HepG2 (cell line): Measurements from ENCODE around the gene POU2F1. TPM values are rescaled to one million over a fixed set of nuclear protein-coding genes. Genes with fewer than 3 reads are reported as not detected.

ENCODE experiments used
- ATAD3A ChIP-seq: sonication (generic); formaldehyde crosslinking; IDR thresholded peaks from 2 replicates; pipeline ENCODE4 v1.4.0; 2020; ENCODE audit warnings: missing genetic modification reagents
- GATA4 ChIP-seq: sonication (generic); IDR thresholded peaks from 2 replicates; pipeline ENCODE4 v1.6.1; 2016; ENCODE audit warnings: antibody characterized with exemption, low read depth, borderline replicate concordance
- HDAC1 ChIP-seq: sonication (generic); formaldehyde crosslinking; IDR thresholded peaks from 2 replicates; pipeline ENCODE4 v1.5.1; 2020; ENCODE audit warnings: mild to moderate bottlenecking, missing genetic modification reagents
- HOXA7 ChIP-seq: sonication (generic); formaldehyde crosslinking; IDR thresholded peaks from 2 replicates; pipeline ENCODE4 v1.8.1; 2022; ENCODE audit warnings: mild to moderate bottlenecking, missing genetic modification reagents, moderate library complexity
- JUN ChIP-seq: sonication (generic); formaldehyde crosslinking; IDR thresholded peaks from 2 replicates; pipeline ENCODE4 v1.4.0; 2020; ENCODE audit warnings: mild to moderate bottlenecking, missing genetic modification reagents
- NCOR1 ChIP-seq: fragments of 200-600 bp; sonication (generic); IDR thresholded peaks from 2 replicates; pipeline ENCODE4 v1.7.0; 2017; ENCODE audit warnings: antibody characterized with exemption, low read length, borderline replicate concordance
- SATB2 ChIP-seq: sonication (generic); formaldehyde crosslinking; IDR thresholded peaks from 2 replicates; pipeline ENCODE4 v1.5.0; 2020; ENCODE audit warnings: missing genetic modification reagents
- WIZ ChIP-seq: sonication (generic); formaldehyde crosslinking; IDR thresholded peaks from 2 replicates; pipeline ENCODE4 v1.5.1; 2020; ENCODE audit warnings: mild to moderate bottlenecking, missing genetic modification reagents
- ZNF333 ChIP-seq: sonication (generic); formaldehyde crosslinking; IDR thresholded peaks from 2 replicates; pipeline ENCODE4 v1.4.0; 2020; ENCODE audit warnings: mild to moderate bottlenecking, missing genetic modification reagents, borderline replicate concordance
- ZNF350 ChIP-seq: sonication (generic); formaldehyde crosslinking; IDR thresholded peaks from 2 replicates; pipeline ENCODE4 v1.4.0; 2020; ENCODE audit warnings: mild to moderate bottlenecking, low read depth, missing genetic modification reagents, borderline replicate concordance
- ZNF672 ChIP-seq: sonication (generic); formaldehyde crosslinking; IDR thresholded peaks from 2 replicates; pipeline ENCODE4 v1.8.1; 2022; ENCODE audit warnings: missing genetic modification reagents
- ZNF713 ChIP-seq: sonication (generic); formaldehyde crosslinking; IDR thresholded peaks from 2 replicates; pipeline ENCODE4 v1.4.0; 2020; ENCODE audit warnings: mild to moderate bottlenecking, missing genetic modification reagents
- ZNF747 ChIP-seq: sonication (generic); formaldehyde crosslinking; IDR thresholded peaks from 2 replicates; pipeline ENCODE4 v1.8.1; 2023; ENCODE audit warnings: missing genetic modification reagents, mild to moderate bottlenecking, borderline replicate concordance
- ZNF878 ChIP-seq: sonication (generic); formaldehyde crosslinking; IDR thresholded peaks from 2 replicates; pipeline ENCODE4 v1.8.1; 2023; ENCODE audit warnings: mild to moderate bottlenecking, missing genetic modification reagents, moderate library complexity
- ZSCAN22 ChIP-seq: sonication (generic); formaldehyde crosslinking; IDR thresholded peaks from 2 replicates; pipeline ENCODE4 v1.4.0; 2020; ENCODE audit warnings: mild to moderate bottlenecking, missing genetic modification reagents
- polyA plus RNA-seq, 8 experiments: library from polyadenylated mRNA; depleted of rRNA in 3 of 8; stranded (reverse) in 7 of 8; unstranded in 1 of 8; fragments of >200 nt; fragmentation: Illumina TruSeq in 4 of 8; extraction: Trizol in 4 of 8; gene quantifications; 2 replicates each; pipeline versions ENCODE4 v1.2.1 to v1.2.3, GENCODE V29; 2011 to 2016; ENCODE audit warnings: low read depth in 4 of 8, missing spikeins in 1 of 8, mixed read lengths in 1 of 8; ENCODE audit not compliant: insufficient read depth in 1 of 8
- total RNA-seq, 5 experiments: library from RNA; depleted of rRNA; stranded (reverse); fragments of >200 nt; fragmentation: Illumina TruSeq; extraction: Trizol; gene quantifications; 2 replicates each; pipeline ENCODE4 v1.2.3, GENCODE V29; 2016; ENCODE audit warnings: low read depth in 1 of 5
- TF ChIP-seq, protein P1 (sequence below): IDR thresholded peaks from 2 replicates; pipeline ENCODE4 v1.6.1; 2018; ENCODE audit warnings: missing genetic modification reagents, mild to moderate bottlenecking, missing compliant biosample characterization
- TF ChIP-seq, protein P2 (sequence below): sonication (generic); formaldehyde crosslinking; IDR thresholded peaks from 2 replicates; pipeline ENCODE4 v1.5.1; 2020; ENCODE audit warnings: missing genetic modification reagents, mild to moderate bottlenecking, borderline replicate concordance
- TF ChIP-seq, protein P3 (sequence below): fragments of 450-650 bp; IDR thresholded peaks from 2 replicates; pipeline ENCODE4 v1.6.1; 2017
- TF ChIP-seq, protein P4 (sequence below): sonication (generic); formaldehyde crosslinking; IDR thresholded peaks from 2 replicates; pipeline ENCODE4 v1.8.1; 2022; ENCODE audit warnings: mild to moderate bottlenecking, missing genetic modification reagents
- TF ChIP-seq, protein P5 (sequence below): sonication (generic); formaldehyde crosslinking; IDR thresholded peaks from 2 replicates; pipeline ENCODE4 v1.8.0; 2023; ENCODE audit warnings: mild to moderate bottlenecking, missing genetic modification reagents
- TF ChIP-seq, protein P6 (sequence below): IDR thresholded peaks from 2 replicates; pipeline ENCODE4 v1.6.1; 2016; ENCODE audit warnings: low read depth, control low read depth
- TF ChIP-seq, protein P7 (sequence below): sonication (generic); formaldehyde crosslinking; IDR thresholded peaks from 2 replicates; pipeline ENCODE4 v1.5.1; 2020; ENCODE audit warnings: mild to moderate bottlenecking, missing genetic modification reagents, moderate library complexity

POU2F1 gene
- total and polyA plus RNA-seq, 2 of the 13 experiments (the other 11 are each of a cell fraction or from before 2014, with no cell fraction given), result 10.2 to 13.0 TPM

DNA sequence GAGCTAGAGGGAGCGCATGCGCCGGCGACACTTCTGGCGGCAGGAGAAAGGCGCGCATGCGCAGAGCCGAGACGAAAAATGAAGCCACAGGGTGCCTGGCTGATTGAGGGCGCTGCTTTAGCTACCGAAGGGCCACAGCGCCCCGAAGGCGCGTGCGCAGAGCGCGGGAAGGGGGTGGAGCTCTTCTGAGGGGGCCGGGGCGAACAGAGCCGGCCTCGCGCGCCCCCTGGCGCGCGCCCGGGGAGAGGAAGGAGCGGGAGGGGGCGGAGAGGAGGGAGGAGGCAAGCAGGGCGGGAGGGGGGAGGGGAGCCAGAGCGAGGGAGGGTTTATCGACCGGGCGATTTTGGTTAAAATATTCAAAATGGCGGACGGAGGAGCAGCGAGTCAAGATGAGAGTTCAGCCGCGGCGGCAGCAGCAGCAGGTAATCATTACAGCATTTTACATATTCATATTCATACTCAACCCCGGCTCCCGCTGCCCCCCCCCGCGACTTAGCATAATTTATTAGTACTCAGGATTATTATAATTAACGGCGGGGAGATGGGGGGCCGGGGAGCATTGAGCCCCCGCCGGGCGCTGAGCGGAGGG, at the start of gene POU2F1 (continued):
- TF ChIP-seq ZNF747 (CRISPR knock-in tag), result peak; percentile 60; the same call in 1 of the 2 replicates
- TF ChIP-seq, protein P1, sequence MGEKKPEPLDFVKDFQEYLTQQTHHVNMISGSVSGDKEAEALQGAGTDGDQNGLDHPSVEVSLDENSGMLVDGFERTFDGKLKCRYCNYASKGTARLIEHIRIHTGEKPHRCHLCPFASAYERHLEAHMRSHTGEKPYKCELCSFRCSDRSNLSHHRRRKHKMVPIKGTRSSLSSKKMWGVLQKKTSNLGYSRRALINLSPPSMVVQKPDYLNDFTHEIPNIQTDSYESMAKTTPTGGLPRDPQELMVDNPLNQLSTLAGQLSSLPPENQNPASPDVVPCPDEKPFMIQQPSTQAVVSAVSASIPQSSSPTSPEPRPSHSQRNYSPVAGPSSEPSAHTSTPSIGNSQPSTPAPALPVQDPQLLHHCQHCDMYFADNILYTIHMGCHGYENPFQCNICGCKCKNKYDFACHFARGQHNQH, result no peak
- no peak for TF ChIP-seq HDAC1 (CRISPR knock-in tag)
- TF ChIP-seq ZSCAN22, result no peak
- no peak for TF ChIP-seq SATB2 (CRISPR knock-in tag)
- TF ChIP-seq, protein P2, sequence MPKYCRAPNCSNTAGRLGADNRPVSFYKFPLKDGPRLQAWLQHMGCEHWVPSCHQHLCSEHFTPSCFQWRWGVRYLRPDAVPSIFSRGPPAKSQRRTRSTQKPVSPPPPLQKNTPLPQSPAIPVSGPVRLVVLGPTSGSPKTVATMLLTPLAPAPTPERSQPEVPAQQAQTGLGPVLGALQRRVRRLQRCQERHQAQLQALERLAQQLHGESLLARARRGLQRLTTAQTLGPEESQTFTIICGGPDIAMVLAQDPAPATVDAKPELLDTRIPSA (CRISPR knock-in tag), result no peak
- TF ChIP-seq, protein P3, sequence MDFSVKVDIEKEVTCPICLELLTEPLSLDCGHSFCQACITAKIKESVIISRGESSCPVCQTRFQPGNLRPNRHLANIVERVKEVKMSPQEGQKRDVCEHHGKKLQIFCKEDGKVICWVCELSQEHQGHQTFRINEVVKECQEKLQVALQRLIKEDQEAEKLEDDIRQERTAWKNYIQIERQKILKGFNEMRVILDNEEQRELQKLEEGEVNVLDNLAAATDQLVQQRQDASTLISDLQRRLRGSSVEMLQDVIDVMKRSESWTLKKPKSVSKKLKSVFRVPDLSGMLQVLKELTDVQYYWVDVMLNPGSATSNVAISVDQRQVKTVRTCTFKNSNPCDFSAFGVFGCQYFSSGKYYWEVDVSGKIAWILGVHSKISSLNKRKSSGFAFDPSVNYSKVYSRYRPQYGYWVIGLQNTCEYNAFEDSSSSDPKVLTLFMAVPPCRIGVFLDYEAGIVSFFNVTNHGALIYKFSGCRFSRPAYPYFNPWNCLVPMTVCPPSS, result no peak
- no peak for TF ChIP-seq ZNF713 (CRISPR knock-in tag)
- TF ChIP-seq, protein P4, sequence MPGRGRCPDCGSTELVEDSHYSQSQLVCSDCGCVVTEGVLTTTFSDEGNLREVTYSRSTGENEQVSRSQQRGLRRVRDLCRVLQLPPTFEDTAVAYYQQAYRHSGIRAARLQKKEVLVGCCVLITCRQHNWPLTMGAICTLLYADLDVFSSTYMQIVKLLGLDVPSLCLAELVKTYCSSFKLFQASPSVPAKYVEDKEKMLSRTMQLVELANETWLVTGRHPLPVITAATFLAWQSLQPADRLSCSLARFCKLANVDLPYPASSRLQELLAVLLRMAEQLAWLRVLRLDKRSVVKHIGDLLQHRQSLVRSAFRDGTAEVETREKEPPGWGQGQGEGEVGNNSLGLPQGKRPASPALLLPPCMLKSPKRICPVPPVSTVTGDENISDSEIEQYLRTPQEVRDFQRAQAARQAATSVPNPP (CRISPR knock-in tag), result no peak
- TF ChIP-seq ZNF672, result no peak
- TF ChIP-seq NCOR1, result no peak
- TF ChIP-seq ATAD3A (CRISPR knock-in tag), result peak; percentile 16; the same call in 1 of the 2 replicates
- 0 out of 2 replicates have a peak, but pooled peaks have one; percentile 12 for TF ChIP-seq ZNF350
- no peak for TF ChIP-seq JUN
- TF ChIP-seq, protein P5, sequence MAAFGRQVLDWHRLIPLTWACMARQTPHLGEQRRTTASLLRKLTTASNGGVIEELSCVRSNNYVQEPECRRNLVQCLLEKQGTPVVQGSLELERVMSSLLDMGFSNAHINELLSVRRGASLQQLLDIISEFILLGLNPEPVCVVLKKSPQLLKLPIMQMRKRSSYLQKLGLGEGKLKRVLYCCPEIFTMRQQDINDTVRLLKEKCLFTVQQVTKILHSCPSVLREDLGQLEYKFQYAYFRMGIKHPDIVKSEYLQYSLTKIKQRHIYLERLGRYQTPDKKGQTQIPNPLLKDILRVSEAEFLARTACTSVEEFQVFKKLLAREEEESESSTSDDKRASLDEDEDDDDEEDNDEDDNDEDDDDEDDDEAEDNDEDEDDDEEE (CRISPR knock-in tag), result no peak
- TF ChIP-seq, protein P6, sequence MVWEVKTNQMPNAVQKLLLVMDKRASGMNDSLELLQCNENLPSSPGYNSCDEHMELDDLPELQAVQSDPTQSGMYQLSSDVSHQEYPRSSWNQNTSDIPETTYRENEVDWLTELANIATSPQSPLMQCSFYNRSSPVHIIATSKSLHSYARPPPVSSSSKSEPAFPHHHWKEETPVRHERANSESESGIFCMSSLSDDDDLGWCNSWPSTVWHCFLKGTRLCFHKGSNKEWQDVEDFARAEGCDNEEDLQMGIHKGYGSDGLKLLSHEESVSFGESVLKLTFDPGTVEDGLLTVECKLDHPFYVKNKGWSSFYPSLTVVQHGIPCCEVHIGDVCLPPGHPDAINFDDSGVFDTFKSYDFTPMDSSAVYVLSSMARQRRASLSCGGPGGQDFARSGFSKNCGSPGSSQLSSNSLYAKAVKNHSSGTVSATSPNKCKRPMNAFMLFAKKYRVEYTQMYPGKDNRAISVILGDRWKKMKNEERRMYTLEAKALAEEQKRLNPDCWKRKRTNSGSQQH (CRISPR knock-in tag), result no peak
- no peak for TF ChIP-seq WIZ (CRISPR knock-in tag)
- TF ChIP-seq HOXA7, result 0 out of 2 replicates have a peak, but pooled peaks have one; percentile 19
- no peak for TF ChIP-seq ZNF878 (CRISPR knock-in tag)
- no peak for TF ChIP-seq ZNF333 (CRISPR knock-in tag)
- TF ChIP-seq GATA4, result no peak
- TF ChIP-seq, protein P7, sequence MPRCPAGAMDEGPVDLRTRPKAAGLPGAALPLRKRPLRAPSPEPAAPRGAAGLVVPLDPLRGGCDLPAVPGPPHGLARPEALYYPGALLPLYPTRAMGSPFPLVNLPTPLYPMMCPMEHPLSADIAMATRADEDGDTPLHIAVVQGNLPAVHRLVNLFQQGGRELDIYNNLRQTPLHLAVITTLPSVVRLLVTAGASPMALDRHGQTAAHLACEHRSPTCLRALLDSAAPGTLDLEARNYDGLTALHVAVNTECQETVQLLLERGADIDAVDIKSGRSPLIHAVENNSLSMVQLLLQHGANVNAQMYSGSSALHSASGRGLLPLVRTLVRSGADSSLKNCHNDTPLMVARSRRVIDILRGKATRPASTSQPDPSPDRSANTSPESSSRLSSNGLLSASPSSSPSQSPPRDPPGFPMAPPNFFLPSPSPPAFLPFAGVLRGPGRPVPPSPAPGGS (CRISPR knock-in tag), result no peak
